Measurements from ENCODE around the gene LIMS2.
A peak's percentile ranks its signal among the peaks of the same experiment; 100 is the strongest.

The LIMS2 gene

DNA sequence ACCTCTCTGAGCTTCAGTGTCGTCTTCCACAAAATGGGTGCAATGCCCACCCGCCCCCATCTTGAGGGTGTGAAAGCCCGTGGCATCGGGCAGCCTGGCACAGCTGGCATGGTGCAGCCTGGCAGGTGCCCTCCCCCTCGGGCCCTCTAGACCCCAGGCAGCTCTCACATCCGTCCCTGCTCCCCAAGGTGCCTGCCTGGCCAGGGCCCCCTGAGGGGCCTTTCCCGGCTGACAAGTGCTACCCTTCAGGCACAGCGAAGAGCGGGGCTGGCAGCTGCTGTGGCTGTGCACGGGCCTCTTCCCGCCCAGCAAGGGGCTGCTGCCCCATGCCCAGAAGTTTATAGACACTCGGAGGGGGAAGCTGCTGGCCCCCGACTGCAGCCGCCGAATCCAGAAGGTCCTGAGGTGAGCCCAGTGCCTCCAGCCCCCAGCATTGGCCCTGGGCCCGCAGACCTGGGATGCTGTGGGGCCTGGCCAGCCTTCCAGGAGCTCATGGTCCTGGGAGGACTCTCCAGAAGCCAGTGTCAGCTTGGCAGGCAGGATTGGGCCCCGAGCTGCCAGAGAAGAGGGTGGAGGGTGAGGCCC is 43.2 kb downstream of the LIMS2 start:
- DNase-seq: no peak

DNA sequence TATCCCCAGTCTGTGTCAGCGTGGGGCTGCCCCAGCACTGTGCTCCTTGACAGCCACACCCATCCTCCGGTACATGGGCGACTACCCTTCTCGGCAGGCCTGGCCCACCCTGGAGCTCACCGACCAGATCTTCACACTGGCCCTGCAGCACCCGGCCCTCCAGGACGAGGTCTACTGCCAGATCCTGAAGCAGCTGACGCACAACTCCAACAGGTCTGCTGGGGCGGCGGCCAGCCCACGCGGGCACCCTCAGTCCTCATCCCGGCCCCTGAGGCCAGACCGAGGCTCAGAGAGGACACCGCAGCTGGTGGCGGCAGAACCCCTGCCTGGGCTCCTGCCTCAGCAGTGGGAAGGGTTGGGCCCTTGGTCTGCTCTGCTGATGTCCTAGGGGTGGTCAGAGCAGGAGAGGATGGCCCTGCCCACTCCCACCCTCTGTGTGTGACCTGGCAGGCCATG is 43.8 kb downstream of the LIMS2 start:
- no peak for DNase-seq

DNA sequence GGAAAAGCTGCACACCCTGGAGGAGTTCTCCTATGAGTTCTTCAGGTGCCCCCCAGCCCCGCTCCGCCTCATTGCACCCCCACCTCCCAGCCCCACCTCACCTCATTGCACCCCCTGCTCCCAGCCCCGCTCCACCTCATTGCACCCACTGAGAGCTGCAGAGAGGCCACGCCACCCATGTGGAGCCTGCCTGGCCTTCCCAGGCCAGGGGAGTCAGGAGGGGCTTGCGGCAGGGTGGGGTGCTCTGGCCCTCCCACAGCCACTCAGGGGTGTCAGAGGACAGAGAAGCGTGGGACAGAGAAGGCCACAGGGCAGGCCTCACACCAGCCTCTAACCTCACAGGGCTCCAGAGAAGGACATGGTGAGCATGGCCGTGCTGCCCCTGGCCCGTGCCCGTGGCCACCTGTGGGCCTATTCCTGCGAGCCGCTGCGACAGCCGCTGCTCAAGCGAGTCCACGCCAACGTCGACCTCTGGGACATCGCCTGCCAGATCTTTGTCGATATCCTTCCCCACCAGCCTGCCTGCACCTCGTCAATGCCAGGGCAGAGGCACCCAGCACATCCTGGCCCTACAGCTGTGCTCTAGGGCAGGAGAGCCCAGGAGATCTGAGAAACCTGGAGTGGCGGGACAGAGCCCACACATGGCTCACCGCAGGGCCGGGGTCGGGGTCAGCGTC is 44.3 kb downstream of the LIMS2 start:
- DNase-seq: no peak

DNA sequence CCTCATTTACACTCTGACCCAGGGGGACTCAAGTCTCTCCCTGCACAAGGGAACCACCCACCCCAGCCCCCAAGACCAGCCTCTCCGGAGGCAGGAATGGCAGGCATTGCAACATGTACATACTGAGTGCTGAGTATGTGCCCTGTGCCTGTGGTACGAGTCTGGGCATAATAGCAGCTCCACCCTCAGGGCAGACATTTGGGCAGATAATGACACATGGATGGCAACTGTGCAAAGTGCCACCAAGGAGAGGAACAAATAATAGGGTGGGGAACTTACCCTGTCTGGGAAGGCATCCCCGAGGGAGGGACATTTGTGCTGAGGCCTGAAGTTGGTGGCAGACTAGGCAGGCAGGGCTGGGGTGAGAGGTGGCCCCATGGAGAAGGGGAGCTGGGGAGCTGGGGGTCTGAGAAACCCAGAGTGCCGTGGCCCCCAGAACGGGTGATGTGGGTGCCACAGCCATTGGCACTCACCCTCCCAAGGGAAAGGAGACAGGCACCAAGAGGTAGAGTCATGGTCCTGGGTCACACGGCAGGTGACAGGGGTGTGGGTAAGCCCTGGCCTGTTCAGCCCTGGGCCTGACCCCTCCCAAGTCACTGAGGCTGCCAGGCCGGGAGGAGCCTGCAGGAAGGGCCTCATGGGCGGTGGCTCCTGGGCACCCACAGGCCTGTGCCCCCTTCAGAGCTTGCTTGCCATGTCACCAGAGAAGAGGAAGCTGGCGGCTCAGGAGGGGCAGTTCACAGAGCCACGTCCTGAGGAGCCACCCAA is 45.0 kb downstream of the LIMS2 start:
- DNase-seq: no peak

DNA sequence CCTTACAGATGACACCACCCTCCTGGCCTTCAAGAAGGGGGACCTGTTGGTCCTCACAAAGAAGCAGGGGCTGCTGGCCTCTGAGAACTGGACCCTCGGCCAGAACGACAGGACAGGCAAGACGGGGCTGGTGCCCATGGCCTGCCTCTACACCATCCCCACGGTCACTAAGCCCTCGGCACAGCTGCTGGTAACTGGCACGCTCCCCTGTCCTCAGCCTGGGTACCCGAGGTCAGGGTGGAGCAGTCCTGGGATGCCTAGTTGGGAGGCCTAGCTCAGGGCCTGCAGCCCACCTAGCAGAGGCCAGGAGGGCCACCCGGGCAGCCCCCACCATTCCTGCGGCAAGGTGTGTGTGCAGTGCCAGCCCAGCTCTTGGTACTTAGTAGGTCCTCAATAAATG is 45.7 kb downstream of the LIMS2 start:
- DNase-seq: no peak

DNA sequence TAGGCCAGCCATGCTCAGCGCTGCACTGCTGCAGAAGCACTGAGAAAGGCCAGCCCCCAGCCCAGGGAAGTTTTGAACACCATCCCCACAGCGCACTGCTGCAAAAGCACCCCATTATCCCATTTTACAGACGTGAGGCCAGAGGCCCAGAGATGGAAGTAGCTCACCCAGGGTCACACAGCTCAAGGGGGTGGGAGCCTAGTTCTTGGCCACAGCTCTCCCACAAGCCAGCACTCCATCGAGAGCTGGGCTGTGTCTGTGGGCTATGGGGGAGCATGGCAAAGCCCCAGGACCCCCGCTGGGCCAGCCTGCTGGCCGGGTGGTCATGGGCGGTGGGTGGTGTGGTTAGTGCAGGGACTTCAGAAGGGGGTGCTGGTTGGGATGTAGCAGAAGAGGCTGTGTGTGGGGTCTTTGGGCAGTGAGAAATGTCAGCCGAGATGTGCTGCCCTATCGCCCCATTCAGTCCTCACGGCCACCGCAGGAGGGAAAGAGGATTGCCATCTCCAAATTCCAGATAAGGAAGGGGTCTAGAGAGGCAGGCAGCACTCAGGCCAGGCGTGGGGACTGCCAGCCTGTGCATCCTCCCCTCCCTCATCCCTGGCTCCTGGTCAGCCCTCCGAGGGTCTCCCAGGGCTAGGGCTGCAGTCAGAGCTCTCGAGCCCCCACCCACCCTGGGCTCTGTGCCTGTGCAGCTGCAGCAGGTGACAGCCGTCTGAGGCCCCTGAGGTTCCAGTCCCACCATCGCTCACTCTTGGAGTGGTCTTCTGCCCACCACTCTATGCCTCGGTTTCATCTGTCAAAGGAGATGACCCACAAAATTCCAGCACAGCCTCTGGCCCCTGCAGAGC is 46.3 kb downstream of the LIMS2 start:
- DNase-seq: no peak

DNA sequence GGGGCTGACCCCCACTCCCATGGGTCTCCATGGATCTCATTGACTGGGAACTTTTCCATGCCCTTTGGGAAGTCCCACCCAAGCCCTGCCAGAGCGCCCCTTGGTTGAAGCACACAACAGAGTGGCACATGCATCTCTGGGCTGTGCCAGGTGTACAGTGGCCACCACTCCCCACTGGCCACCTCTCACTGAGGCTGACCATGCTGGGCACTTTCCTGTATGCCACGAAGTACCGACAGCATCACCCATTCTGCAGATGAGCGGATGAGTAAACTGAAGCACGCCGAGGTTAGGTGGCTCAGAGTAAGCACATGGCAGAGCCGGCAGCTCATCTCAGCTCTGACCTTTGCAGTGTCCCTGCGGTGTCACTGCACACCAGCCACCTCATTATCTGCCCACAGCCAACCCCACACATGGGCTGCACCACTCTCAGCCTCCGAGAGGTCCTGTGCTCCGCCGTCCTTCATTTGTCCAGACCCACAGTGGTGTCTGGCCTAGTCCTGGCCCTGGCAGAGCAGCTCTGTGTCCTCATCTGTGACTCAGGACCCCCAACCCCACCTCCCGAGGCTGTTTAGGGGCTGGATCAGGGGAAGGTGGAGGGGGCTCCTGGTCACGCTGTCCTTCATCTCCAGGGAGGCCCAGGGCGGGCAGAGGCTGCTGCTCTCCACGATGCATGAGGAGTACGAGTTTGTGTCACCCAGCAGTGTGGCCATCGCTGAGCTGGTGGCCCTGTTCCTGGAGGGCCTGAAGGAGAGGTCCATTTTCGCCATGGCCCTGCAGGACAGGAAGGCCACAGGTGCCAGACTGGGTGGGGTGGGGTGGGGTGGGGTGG is 47.4 kb downstream of the LIMS2 start:
- no peak for DNase-seq

DNA sequence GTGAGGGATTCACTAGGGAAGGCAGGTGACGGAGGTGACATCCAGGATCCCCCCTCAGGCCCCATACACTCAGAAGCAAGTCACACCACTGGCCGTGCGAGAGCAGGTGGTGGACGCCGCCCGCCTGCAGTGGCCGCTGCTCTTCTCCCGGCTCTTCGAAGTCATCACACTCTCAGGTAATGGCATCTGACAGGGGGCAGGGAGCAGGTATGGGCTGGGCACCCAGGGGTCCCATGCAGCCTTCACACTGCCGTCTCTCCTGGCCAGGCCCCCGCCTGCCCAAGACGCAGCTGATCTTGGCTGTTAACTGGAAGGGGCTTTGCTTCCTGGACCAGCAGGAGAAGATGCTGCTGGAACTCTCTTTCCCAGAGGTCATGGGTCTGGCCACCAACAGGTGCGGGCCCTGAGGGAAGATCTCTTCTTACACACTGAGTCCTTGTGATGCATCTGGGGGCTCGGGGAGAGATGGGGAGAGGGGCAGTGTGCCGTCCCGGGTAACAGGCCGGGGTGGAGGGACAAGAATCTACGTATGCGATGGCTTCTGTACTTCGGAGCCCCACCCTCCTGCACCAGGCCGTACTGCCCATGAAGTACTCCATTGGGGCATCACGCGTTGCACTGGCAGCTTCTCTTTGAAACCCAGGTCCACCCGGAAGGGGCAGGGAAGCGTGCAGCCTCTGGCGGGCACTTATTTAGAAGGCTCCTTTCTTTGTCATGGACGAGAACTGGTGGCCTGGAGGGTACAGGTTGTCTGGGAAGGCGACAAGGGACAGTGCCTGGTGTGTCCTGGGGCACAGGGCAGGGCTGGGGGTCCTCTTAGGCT is 48.2 kb downstream of the LIMS2 start:
- DNase-seq: no peak

DNA sequence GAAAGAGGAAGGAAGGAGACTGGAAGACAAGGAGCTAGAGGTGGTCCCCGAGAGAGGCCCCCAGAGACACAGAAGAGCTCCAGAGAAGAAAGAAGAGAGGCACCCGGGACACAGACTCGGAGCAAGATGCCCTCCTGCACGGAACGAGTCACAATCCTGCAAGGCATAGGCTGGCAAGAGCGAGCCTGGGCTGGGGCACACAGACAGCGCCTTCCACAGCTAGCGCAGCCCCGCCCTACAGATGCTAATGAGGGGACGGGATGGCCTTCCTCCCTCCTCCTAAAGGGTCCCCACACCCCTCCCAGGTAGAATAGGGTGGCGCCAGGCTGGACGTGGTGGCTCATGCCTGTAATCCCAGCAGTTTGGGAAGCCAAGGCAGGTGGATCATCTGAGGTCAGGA is 49.2 kb downstream of the LIMS2 start:
- no peak for DNase-seq

DNA sequence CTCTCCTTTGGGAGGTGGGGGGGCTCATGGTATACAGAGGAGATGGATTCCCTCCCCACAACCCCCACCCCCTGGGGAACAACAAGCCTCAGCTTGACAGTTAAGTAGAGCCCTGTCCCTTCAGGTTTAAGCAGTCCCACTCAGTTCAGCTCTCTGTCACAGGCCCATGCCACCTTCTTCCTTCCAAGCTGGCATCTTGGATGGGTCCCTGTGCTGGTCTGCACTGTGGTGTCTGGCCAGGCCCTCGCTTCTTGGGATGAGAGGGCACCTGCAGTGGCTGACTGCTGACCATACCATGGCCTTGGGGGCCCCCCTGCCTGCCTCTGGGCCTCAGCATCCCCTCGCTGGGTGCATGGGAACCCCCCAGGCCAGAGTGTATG is 49.8 kb downstream of the LIMS2 start:
- DNase-seq: no peak

DNA sequence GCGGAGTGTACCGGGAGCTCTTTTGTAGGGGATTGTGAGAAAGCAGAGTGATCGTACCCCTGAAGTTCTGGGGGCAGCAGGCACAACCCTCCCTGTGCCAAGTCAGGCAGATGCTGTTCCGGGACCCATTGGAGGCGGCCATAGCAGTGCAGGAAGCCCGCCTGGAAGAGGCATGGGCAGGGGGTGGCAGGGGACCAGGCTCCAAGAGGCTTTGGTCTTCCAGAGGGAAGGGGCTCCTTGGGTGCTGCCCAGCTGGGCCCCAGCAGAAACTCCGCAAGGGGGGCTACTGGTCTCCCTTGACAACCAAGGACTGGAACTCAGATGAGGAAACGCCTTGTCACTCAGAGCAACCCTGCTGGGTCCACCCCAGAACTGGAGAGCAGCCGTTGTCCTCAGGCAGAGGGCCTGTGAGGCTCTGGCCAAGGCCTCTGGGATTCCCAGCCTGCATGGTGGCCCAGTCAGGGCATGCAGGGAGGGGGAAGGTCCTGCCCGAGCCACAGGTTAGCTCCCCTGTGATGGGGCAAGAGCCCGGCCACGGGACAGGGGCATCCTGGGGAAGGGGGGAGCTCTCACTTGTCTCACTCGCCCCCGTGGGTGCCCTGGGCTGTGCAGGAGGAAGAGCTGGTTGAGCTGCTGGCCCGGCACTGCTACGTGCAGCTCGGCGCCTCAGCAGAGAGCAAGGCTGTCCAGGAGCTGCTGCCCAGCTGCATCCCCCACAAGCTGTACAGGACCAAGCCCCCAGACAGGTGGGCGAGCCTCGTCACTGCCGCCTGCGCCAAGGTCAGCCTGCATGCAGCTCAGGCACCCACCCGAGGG is 50.4 kb downstream of the LIMS2 start:
- DNase-seq: no peak

DNA sequence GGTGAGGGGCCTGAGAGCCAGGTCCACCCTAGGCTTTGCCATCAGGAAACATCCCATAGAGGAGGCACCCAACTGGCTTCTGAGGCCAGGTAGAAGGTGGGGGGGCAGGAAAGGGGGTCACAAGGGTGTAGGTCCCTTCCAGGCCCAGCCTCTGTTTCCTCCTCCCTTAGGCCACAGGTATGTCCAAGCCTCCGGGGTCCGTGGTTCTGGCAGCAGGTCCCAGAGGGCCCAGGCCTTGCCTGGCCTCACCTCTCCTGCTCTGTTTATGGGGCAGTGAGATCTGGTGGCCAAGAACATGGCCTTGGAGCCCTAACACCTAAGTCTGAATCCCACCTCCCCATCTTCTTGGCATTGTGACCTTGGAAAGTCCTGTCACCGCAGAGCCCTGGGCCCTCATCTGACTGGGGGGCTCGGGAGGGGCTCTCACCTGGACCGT is 51.0 kb downstream of the LIMS2 start:
- peak in 1 of 5 donors; percentile 8 for DNase-seq

DNA sequence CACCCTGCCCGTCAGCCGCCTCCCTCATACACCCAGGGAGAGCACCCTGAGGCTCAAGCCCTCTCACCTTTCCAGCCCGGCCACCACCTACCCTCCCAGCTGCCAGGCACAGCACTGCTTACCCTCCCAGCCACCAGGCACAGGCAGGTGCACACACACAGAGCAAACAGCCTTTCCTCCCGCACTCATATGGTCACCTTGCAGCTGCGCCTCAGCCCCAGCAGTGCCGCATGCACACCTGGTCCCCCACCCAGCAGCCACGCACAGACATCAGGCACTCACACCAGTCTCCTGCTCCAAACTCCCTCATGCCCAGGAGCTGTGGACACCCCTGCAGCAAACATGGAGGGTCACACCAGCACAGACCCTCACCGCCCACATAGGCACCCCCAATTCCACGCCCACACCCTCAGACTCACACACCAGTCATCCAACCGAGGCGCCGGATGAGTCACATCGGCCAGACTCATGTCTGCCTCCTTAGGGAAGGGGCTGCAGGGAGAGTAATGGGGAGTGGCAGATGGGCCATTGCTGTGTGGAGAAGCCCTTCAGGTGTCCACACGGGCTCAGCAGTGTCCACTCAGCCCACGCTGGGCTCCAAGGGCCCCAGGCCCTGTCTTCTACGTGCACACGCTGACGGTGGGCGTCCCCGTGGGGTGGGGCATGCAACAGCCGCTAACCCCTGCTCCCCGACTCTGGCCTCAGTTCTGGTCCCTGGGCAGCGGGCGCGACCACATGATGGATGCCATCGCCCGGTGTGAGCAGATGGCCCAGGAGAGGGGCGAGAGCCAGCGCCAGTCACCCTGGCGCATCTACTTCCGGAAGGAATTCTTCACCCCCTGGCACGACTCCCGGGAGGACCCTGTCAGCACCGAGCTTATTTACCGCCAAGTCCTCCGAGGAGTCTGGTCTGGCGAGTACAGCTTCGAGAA is 51.7 kb downstream of the LIMS2 start:
- DNase-seq: no peak

DNA sequence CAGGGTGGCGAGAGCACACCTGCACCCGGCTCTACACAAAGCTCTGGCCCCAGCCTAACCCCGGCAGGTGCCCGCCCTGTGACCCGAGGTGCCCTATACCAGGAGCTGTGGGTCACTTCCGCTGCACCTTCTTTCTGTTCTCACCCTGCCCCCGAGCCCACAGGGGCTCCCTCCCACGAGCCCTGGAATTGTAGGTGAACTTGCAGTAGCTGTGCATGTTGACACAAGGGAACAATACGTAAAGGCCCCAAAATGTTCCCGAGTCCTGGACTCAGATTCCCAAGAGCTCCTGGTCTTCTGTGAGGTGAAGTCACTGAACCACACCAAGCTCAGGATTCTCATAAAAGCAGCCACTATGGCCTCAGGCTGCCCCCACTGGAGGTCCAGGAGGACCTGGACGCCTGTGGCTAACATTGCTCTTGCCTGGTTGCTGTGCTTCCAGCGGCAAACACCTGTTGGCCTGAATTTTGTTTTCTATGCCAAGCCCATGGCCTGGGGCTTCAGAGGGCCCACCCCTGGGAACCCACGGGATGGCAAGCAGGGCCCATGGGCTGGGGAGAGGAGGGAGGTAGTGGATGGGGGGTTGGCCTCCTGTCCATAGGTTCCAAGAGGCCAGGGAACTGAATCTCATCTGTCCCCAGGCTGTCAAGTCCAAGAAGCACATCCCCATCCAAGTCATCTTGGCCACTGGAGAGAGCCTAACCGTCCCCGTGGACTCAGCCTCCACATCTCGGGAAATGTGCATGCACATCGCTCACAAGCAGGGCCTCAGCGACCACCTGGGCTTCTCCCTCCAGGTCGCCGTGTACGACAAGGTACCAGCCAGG is 52.6 kb downstream of the LIMS2 start:
- peak in 1 of 5 donors; percentile 11 for DNase-seq

DNA sequence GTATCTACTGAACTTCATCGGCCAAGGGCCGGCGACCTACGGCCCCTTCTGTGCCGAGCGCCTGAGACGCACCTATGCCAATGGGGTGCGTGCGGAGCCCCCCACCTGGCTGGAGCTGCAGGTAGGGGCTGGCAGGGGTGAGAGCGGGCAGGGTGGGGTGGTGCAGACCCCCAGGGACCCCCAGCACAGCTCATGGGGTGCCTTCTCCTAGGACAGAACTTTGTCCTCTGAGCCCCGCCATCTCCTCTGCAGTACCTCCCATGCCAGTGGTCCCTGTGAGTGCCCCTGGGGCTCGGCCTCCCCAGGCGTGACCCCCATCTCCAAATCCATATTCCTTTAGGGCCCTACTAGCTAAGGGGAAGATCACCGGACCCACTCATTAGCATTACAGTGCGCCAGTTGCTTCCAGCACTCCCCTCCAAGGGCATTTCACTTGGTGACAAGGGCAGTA is 53.3 kb downstream of the LIMS2 start:
- DNase-seq: no peak

DNA sequence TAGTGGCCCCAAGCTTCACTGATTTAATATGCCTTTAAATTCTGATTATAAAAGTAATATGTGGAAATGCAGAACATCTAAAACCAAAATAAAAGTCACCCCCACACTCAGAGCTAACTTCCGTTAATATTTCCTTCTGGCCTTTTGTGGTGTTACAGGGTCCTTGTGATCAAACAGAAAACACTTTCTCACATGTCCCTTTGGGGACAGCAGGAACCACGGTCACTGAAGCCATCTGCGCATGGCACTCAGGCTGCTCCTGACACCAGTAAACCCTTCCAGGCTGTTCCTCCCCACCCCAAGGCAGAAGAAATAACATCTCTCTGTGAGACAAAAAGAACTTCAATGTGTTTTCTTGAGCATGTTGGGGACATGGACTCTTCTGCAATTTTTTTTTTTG is 54.5 kb downstream of the LIMS2 start:
- DNase-seq: no peak

DNA sequence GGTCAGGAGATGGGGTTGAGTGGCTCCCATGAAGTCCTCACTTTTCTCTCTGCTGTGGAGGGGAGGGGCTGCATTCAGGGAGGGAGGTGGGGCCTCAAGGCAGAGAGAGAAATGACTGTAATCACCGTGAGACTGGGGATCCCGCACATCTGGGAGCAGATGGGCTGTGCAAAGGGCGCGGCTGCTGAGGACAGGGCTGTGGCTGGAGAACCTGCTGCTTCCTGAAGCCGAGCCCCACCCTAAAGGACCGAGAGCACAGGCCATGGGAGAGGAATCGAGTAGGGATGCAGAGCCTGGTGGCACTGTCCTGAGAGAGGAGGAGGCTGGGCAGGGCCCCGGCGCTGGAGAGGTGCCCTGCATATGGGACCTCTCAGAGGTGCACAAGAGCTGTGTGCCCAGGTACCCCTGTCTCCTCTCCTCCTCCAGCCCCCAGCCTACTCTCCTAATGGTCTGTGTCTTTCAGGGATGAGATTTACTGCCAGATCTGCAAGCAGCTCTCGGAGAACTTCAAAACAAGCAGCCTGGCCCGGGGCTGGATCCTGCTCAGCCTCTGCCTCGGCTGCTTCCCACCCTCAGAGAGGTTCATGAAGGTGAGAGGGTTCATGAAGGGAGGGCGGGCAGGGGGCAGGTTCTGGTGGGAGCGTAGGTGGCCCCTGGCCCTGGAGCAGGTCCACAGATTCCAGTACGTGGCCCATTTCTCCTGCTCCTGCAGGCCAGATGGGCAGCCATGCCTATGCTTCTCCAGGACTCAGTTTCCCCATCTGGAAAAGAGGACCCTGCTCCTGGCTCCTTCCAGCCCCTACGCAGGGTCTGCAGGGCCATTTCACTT is 55.2 kb downstream of the LIMS2 start:
- DNase-seq: no peak
